Vagina (tissue), 2 donors: ENCODE results near the gene IRF2BPL.

Experiments used
- POLR2A ChIP-seq, 2 donors: fragments of 450-650 bp; IDR thresholded peaks; one replicate each; pipeline ENCODE4 v1.6.1; 2017; ENCODE audit warnings: antibody characterized with exemption in 2 of 2, mild to moderate bottlenecking in 2 of 2, moderate library complexity in 2 of 2
- TF ChIP-seq, protein P1 (sequence below), 3 experiments: fragments of 450-650 bp in 2 of 3; fragments of 200-600 bp in 1 of 3; sonication (generic) in 1 of 3; IDR thresholded peaks; one replicate each; pipeline ENCODE4 v1.5.1; 2017 to 2019; ENCODE audit warnings: antibody characterized with exemption in 3 of 3, mild to moderate bottlenecking in 2 of 3, moderate library complexity in 2 of 3

DNA sequence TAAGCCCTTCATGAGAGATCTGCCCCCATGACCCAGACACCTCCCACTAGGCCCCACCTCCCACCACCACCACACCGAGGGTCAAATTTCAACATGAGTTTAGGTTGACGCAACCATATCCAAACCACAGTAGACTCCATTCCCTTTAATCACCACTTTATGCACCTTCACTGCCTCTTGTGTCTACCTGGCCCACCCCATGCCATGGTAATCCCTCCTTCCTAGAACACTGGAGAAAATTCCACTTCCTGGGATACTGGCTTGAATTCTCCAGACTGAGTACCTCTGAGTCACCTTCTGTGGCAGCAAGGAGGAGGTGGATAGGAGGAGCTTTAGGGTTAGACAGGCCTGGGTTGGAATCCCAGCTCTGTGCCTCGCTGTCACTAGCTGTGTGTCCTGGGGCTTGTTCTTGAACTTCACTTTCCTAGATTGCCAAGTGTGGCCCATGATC is 43.5 kb upstream of the IRF2BPL start:
- TF ChIP-seq, protein P1, sequence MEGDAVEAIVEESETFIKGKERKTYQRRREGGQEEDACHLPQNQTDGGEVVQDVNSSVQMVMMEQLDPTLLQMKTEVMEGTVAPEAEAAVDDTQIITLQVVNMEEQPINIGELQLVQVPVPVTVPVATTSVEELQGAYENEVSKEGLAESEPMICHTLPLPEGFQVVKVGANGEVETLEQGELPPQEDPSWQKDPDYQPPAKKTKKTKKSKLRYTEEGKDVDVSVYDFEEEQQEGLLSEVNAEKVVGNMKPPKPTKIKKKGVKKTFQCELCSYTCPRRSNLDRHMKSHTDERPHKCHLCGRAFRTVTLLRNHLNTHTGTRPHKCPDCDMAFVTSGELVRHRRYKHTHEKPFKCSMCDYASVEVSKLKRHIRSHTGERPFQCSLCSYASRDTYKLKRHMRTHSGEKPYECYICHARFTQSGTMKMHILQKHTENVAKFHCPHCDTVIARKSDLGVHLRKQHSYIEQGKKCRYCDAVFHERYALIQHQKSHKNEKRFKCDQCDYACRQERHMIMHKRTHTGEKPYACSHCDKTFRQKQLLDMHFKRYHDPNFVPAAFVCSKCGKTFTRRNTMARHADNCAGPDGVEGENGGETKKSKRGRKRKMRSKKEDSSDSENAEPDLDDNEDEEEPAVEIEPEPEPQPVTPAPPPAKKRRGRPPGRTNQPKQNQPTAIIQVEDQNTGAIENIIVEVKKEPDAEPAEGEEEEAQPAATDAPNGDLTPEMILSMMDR (IDR thresholded peaks at IDR 0.05), result no peak
- no peak for TF ChIP-seq POLR2A (IDR thresholded peaks at IDR 0.05)
